ENCODE measurements around the gene NPAS3. TPM values are rescaled to one million over a fixed set of nuclear protein-coding genes. Genes with fewer than 3 reads are reported as not detected.

The NPAS3 gene
- total and polyA plus RNA-seq, 2 of the 13 experiments (the other 11 are each of a cell fraction or from before 2014, with no cell fraction given) = not detected

- TF ChIP-seq, protein P1, sequence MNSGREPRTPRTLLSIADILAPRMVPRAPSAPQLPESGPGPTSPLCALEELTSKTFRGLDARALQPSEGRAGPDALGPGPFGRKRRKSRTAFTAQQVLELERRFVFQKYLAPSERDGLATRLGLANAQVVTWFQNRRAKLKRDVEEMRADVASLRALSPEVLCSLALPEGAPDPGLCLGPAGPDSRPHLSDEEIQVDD (CRISPR knock-in tag; IDR thresholded peaks at IDR 0.05; ENCODE audit: borderline replicate concordance) = no peak
- TF ChIP-seq, protein P2, sequence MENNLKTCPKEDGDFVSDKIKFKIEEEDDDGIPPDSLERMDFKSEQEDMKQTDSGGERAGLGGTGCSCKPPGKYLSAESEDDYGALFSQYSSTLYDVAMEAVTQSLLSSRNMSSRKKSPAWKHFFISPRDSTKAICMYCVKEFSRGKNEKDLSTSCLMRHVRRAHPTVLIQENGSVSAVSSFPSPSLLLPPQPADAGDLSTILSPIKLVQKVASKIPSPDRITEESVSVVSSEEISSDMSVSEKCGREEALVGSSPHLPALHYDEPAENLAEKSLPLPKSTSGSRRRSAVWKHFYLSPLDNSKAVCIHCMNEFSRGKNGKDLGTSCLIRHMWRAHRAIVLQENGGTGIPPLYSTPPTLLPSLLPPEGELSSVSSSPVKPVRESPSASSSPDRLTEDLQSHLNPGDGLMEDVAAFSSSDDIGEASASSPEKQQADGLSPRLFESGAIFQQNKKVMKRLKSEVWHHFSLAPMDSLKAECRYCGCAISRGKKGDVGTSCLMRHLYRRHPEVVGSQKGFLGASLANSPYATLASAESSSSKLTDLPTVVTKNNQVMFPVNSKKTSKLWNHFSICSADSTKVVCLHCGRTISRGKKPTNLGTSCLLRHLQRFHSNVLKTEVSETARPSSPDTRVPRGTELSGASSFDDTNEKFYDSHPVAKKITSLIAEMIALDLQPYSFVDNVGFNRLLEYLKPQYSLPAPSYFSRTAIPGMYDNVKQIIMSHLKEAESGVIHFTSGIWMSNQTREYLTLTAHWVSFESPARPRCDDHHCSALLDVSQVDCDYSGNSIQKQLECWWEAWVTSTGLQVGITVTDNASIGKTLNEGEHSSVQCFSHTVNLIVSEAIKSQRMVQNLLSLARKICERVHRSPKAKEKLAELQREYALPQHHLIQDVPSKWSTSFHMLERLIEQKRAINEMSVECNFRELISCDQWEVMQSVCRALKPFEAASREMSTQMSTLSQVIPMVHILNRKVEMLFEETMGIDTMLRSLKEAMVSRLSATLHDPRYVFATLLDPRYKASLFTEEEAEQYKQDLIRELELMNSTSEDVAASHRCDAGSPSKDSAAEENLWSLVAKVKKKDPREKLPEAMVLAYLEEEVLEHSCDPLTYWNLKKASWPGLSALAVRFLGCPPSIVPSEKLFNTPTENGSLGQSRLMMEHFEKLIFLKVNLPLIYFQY (CRISPR knock-in tag; IDR thresholded peaks at IDR 0.05; ENCODE audit: borderline replicate concordance) = no peak
Observed at GRCh38 chr14:33808187-33808586, 869.5 kb downstream of the NPAS3 start (continued).

- ChIA-PET POLR2A (no interaction called here), CTCF (ENCODE audit: low intra/inter-chr PET ratio, low total read pairs) (no interaction called here)
- Histone ChIP-seq H4K20me1 (ENCODE audit: insufficient read depth, low read length) (no peaks in the 10 kb centered on the region), H3K27me3 (ENCODE audit: control insufficient read depth in 1 of 2, insufficient read depth in 2 of 2, low read length in 2 of 2) (no peaks in the 10 kb centered on the region), H3K9me3 (ENCODE audit: low read length) (no peaks in the 10 kb centered on the region), H3K27ac (ENCODE audit: extremely low read length, insufficient read depth, low read length) (no peak overlapping the region), H3K9ac (ENCODE audit: insufficient read depth, low read depth, low read length) (no peak overlapping the region), H3K79me2 (ENCODE audit: insufficient read depth, low read length) (no peaks in the 10 kb centered on the region), H3K36me3 (replicated peaks in 1 of 2; ENCODE audit: control insufficient read depth in 1 of 2, insufficient read depth in 2 of 2, low read length in 2 of 2) (no peaks in the 10 kb centered on the region), H3K4me2 (ENCODE audit: low read depth, low read length) (no peak overlapping the region), H3K4me3 (replicated peaks in 1 of 3; ENCODE audit: insufficient read depth in 1 of 3, low read depth in 2 of 3, low read length in 3 of 3) (no peak overlapping the region), H2AFZ (ENCODE audit: low read length) (no peak overlapping the region), H3K4me1 (ENCODE audit: insufficient read depth, low read length) (no peaks in the 10 kb centered on the region)
- BruUV-seq (replicated peaks) = no TSS peak
- FAIRE-seq = no peak
- no peak for DNase-seq (ENCODE audit: low spot score)
- no peak for ATAC-seq
- intact Hi-C loops (cut with micrococcal nuclease; ENCODE audit: unreplicated experiment) (no loop called here), in situ Hi-C loops (cut with HindIII; ENCODE audit: extremely low pct_ligation_motif_present, low pct_unique_long_range_greater_than_20kb) (no loop called here)
- WGBS (ENCODE audit: low lambda C conversion rate) = 61% methylated on average over 2 of the region's 2 CpGs
- TF ChIP-seq, protein P3, sequence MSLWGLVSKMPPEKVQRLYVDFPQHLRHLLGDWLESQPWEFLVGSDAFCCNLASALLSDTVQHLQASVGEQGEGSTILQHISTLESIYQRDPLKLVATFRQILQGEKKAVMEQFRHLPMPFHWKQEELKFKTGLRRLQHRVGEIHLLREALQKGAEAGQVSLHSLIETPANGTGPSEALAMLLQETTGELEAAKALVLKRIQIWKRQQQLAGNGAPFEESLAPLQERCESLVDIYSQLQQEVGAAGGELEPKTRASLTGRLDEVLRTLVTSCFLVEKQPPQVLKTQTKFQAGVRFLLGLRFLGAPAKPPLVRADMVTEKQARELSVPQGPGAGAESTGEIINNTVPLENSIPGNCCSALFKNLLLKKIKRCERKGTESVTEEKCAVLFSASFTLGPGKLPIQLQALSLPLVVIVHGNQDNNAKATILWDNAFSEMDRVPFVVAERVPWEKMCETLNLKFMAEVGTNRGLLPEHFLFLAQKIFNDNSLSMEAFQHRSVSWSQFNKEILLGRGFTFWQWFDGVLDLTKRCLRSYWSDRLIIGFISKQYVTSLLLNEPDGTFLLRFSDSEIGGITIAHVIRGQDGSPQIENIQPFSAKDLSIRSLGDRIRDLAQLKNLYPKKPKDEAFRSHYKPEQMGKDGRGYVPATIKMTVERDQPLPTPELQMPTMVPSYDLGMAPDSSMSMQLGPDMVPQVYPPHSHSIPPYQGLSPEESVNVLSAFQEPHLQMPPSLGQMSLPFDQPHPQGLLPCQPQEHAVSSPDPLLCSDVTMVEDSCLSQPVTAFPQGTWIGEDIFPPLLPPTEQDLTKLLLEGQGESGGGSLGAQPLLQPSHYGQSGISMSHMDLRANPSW (CRISPR knock-in tag; IDR thresholded peaks at IDR 0.05; ENCODE audit: borderline replicate concordance) = no peak
- TF ChIP-seq ARID3A (IDR thresholded peaks at IDR 0.05; ENCODE audit: low read depth, low read length) (no peak), MAFG (CRISPR knock-in tag; IDR thresholded peaks at IDR 0.05) (no peak), MAX (IDR thresholded peaks at IDR 0.05) (no peak), POLR2A (IDR thresholded peaks at IDR 0.05; ENCODE audit: insufficient read depth in 1 of 2, low read depth in 2 of 2, low read length in 2 of 2) (no peak), ZNF792 (CRISPR knock-in tag; IDR thresholded peaks at IDR 0.05) (no peak)
- TF ChIP-seq, protein P4, sequence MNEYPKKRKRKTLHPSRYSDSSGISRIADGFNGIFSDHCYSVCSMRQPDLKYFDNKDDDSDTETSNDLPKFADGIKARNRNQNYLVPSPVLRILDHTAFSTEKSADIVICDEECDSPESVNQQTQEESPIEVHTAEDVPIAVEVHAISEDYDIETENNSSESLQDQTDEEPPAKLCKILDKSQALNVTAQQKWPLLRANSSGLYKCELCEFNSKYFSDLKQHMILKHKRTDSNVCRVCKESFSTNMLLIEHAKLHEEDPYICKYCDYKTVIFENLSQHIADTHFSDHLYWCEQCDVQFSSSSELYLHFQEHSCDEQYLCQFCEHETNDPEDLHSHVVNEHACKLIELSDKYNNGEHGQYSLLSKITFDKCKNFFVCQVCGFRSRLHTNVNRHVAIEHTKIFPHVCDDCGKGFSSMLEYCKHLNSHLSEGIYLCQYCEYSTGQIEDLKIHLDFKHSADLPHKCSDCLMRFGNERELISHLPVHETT (CRISPR knock-in tag; conservative IDR thresholded peaks at IDR 0.05) = no peak
- TF ChIP-seq, protein P5, sequence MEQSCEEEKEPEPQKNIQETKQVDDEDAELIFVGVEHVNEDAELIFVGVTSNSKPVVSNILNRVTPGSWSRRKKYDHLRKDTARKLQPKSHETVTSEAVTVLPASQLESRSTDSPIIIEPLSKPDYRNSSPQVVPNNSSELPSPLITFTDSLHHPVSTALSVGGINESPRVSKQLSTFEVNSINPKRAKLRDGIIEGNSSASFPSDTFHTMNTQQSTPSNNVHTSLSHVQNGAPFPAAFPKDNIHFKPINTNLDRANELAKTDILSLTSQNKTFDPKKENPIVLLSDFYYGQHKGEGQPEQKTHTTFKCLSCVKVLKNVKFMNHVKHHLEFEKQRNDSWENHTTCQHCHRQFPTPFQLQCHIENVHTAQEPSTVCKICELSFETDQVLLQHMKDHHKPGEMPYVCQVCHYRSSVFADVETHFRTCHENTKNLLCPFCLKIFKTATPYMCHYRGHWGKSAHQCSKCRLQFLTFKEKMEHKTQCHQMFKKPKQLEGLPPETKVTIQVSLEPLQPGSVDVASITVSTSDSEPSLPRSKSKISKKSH (CRISPR knock-in tag; IDR thresholded peaks at IDR 0.05; ENCODE audit: borderline replicate concordance) = no peak
Observed at GRCh38 chr14:33809396-33809981, 870.8 kb downstream of the NPAS3 start.

Measured in HepG2 (cell line).